EH (cell line): Measurements from ENCODE around the gene EML2.
"Not testable (repeated sequence)": the region's sequence is repeated elsewhere in the genome, so short reads cannot be mapped to it uniquely, and the experiment has no call there.

ENCODE experiments used
- DNase-seq: peaks from one replicate; pipeline ENCODE4 v3.0.0-alpha.2; 2015; ENCODE audit warnings: low read depth

EML2 gene

DNA sequence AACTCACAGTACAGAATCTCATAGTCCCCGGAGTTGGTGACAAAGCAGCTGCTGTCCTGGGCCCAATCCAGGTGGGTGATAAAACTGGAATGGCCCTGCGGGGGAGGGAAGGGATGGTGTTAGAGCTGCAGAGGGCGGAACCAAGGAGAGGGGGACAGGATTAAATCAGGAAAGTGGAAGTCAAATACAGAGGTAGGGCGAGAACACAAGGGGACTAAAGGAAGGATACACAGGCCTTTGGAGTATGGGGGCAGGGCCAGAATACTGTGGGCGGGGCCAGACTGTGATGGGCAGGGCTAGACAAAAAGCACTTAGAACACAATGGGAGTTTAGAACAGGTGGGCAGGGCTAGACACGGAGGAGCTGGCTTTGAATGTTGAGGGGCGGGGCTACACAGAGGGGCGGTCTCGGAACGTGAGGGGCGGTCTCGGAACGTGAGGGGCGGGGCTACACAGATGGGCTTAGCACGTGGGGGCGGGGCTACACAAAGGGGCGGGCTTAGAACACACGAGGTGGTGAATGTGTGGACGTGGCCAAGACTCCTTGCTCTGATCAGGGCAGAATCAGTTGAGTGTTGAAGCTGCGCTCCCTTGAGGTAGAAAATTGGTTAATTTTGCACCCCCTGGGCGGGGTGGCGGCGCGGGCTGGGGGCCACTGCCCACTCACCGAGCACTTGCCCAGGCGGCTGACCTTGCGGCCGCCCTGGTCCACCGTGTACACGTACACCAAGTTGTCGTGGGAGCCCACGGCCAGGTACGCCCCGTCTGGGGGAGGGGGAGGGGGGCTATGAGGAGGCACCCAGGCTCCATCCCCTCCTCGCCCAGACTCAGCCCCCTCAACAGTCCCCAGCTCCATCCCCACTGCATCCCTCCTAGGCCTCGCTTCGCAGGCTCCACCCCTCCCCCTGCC, 23.1 kb downstream of the EML2 start:
- DNase-seq = peak; percentile 91

DNA sequence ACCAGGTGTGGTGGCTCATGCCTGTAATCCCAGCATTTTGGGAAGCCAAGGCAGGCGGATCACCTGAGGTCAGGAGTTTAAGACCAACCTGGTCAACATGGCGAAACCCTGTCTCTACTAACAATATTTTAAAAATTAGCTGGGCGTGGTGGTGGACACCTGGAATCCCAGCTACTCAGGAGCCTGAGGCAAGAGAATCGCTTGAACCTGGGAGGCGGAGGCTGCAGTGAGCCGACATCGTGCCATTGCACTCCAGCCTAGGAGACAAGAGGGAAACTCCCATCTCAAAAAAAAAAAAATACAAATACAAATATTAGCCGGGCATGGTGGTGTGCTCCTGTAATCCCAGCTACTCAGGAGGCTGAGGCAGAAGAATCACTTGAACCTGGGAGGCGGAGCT, 24.1 kb downstream of the EML2 start:
- DNase-seq = not testable (repeated sequence)

DNA sequence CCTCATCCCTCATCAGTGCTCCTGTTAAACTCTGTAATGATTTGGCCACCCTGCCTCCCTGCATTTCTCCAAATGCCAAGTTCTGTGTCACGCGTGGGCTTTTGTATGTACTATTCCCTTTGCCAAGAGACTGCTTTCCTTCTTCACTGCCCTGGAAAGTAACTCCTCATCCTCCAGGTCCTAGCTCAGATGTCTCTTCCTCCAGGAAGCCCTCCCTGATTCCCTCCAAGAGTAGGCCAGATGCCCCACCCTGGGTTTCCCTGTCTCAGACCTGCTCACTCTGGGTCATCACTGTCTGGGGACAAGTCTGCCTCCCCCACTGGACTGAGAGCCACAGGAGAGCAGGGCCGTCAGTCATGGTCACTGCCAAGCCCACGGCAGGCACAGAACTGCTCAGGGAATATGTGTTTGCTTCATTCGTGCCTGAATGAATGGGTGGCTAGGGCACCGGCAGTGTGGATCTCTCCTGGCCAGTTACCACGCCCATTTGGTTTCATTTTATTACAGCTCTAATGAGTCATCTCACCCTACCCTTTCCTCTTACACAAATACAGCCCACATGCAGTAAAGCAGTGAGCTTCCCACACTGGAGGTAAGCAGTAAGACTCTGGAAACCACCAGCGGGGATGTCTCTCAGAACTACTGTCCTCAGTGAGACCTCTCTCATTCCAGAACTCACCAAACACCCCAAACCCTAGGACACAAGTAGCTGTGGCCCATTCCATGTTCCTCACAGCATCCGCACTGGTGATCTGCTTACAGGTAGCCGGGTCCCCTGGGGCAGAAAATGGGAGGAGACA, 25.1 kb downstream of the EML2 start:
- DNase-seq = peak; percentile 95

DNA sequence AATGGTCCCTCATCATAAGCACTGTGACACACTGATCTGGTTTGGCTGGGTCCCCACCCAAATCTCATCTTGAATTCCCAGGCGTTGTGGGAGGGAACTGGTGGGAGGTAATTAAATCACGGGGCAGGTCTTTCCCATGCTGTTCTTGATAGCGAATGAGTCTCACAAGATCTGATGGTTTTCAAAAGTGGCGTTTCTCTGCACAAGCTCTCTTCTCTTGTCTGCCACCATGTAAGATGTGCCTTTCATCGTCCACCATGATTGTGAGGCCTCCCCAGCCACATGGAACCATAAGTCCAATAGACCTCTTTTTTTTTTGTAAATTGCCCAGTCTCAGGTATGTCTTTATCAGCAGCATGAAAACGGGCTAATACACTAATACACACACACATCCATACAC, 30.2 kb downstream of the EML2 start:
- DNase-seq = no peak

DNA sequence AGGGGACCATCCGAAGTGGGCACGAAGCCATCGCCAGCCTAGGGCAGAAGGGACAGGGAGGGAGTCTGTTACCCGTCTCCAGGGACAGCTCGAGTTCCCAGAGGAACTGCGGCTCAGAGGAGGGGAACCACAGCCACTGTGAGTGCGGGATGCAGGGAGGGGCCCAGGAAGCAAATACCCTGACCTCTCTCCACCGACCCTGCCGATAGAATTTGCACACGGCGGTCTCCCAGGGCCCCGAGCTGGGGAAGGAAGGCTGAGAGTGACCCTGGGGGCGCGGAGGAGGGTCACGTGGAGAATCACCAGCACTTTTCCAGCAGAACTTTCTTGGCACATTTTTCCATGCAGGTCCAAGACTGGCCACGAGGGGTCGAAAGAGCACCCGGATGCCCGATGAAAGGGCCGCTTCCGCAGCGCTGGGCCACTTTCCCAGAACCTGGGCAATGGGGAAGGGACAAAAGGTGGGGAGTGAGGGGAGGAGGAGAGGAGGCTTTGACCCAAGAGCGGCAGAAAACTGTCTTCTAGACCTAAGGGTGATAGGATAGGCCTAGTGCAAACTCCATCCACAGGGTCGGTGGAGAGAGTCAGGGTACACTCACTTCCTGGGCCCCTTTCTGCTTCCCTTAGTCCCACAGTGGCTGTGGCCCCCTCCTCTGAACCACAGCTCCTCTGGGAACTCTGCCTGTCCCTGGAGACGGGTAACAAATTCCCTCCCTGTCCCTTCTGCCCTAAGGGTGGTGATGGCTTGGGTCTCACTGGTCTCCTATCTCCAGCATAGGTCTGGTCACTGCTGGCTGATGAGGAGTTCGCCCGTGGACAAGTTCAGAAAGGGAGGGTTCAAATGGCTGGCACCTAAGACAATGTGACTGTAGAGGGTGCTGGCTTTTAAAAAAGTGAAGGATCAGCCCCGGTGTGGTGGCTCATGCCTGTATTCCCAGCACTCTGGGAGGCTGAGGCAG, 31.8 kb downstream of the EML2 start:
- peak; percentile 75 for DNase-seq

DNA sequence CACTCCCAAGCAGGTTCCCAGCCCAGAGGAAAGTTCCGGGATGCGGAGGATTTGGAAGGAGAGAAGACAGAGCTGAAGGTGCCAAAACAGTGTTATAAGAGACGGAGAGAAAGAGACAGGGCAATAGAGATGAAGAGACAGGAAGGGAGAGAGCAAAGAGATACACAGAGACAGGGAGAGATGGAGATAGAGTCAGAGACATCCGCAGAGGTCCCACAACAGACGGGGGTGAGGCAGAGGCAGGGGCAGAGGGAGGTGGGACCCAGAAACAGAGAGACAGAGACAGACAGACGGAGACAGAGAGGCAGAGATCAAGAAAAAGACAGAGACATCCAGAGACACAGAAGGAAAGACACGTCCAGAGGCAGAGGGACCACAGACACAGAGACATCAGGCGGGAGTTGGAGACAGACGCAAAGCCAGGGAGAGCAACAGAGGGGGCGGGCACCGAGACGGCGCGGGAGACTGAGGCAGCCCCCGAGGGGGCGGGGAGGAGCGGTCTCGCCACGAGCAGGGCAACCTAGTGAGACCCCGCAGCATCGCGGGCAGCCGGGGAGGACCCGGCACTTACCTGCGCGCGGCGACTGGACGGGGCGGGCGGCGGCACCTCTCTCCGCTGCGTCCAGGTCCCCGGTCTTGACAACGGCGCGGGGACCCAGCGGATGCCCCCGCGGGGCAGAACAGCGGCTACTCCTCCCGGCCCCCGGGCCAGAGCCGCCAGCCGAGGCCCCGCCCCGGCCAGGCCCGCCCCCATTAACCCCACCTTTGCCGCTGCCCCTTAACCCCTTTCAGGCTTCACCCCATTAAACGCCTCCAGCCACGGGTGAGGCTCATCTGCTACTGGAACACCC, 37.4 kb downstream of the EML2 start, which contains the start of gene GPR4:
TSS of gene GPR4 (minus strand) at position 689 of the 851 bp plus-strand sequence. CDS start 10,346 bp downstream, outside the sequence.
- peak; percentile 32 for DNase-seq

DNA sequence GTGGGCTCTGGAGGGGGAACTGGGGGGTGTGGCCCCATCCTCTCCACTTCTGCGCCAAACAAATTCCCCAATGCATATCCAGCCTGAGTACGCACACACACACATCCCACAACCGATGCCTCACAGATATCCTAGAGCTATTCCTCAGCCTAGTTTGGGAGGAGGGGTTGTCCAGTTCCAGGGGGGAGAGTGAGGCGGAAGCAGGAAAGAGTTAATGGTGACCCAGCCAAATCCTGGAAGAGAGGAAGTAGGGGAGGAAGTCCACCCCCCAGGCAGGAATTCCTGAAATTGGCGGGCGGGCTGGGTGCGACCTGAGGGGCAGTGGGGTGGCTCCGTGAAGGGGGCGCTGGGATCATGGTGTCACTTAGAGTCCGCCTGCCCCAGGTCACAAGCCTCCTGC, 38.1 kb downstream of the EML2 start:
- DNase-seq = no peak

DNA sequence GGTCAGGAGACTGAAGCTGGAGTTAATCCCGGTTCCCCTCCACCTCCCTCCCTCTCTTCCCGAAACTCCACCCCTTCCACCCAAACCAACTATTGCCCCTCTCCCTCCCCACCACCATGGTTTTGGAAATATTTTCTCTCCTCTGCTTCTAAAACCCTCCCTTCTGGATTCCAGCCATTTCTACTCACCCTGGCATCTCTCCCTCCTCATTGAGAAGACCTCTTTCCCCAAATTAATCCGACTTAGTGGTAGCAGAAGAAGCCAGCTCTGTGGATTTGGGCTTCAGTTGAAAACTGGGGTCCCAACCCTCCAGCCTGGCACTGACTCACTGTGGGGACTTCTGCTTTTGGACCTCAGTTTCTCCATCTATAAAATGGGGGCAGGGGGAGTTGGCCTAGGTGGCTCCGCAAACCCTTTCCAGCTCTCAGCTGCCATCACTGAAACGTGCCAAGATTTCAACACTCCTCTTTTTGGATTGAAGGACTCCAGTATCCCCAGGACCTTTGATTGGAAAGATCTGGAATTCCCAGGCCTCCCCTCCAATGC, 38.8 kb downstream of the EML2 start:
- no peak for DNase-seq

DNA sequence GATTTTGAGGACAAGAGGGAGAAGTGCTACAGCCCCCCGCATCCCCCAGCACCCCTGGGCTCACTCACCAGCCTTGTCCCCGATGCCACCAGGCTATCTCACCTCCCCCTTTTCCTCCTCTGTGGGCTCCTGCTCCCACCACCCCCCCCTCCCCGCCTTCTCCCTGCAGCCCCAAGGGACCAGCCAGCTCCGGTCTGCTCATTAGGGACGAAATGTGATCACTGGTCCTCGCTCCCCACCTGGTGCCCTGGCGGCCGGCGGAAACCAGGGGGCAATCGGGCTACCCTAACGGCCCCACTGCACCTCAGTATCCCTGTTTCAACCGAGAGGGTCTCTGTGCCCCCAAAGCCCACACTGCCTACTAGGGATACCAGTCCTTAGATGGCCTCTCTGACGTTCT, 39.9 kb downstream of the EML2 start:
- no peak for DNase-seq

DNA sequence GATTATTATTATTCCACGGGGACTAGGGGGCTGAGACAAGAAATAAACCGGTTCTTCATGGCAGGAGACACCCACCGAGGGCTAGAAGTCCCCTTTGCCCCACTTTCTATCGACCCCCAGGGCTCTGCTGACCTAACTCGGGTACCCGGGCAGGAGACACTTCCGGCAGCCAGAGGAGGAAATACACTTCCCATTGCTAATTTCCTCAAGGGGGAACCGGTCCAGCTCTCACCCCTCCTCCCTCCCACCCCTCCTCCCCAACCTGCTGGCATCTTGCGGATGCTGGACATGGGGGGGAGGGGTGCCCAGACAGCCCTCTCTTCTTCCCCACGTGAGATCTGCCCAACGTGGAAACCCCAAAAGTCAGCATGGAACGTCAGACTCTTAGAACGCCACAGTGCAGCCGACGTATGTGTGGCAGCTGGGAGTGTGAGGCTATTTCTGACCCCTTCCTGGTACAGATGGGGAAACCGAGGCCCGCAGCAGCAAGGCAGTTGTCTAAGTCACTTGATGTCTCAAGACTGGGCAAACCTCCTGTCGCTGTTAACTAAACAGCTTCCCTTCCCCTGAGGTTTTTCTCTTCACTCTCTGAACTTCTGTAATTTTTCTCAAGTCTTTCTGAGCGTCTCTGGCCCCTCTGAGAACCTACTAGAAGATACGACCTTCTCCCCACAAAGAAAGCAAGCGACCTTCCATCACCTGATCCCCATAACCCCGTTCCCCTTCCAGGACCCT, 40.8 kb downstream of the EML2 start:
- peak; percentile 46 for DNase-seq

DNA sequence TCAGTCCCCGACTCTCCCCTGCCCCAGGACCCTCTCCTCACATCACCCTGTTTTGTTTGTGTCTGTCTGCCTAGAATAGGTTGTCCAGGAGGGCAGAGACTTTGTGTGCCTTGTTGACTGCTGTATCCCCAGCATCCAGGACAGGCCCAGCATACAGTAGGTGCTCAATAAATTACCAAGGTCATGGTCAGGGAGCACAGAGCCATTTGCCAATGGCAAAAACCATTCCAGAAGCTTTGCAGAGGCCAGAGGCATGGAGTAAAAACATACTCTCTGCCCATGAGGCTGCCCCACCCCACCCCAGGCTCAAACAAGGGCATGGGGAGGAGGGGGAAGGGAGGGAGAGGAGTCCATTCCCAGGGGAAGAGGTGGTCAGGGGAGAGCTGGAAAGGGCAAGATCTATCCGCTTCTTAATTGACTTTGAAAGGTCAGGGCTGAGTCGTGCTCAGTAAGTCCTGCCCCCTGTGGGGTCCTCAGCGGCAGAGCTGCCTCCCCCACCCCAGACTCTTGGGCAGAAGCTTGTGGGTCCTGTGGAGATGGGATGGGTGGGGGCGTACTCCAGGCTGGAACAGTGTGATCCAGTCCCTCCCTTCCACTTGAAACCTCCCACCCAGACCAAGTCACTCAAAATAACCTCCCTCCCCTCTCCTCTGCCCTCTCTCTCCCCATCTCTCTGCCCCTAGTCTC, 41.6 kb downstream of the EML2 start:
- DNase-seq = no peak

DNA sequence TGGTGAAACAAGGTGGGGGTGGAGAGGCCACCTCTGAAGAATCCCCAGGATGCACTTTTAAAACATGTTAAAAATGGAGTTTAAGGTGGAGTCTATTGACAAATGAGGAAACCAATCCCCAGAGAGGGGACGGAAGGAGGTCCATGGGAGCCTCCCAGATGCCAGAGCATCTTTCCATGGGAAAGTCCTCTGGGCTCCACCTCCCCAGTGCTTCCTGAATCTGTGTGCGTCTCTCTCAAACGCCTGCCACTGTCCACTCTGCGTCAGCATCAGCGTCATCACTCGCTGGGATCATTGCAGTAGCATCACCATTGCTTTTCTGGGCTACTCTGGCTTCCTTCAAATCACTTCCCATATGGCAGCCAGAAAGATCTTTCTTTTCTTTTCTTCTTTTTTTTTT, 43.4 kb downstream of the EML2 start:
- DNase-seq = no peak

DNA sequence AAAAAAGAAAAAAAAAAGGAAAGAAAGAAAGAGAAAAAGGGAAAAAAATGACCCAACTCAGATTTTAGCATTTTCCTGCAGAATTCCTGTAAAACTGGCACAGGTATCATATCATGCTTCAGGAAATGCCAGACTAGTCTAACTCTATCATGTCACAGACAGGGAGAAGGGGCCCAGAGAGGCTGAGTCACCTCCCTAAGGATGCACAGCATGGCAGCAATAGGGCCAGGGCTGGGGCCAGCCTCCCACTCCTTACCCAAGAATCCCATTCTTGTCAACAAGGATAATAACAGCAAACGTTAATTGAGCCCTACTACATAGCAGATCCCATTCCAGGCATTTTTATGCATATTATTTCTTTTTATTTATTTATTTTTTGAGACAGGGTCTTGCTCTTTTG, 45.7 kb downstream of the EML2 start:
- no peak for DNase-seq

DNA sequence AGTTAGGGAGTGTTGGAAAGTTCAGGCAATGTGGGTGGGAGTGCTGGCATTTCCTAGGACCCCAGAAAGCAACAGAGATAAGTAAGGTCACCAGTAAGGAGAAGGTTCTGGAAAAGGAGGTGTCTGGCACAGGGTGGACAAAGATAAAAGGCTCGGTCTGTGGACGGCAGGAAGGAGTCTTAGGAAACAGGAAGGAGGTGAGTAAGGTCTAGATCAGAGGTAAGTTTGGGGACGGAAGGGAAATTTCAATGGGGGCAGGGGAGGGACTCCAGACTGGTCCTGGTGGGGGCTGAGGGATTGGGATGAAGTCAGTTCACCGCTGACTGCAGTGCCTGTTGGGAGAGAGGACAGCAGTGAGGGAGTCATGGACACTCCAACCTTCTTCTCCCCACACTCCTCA, 46.8 kb downstream of the EML2 start:
- no peak for DNase-seq

DNA sequence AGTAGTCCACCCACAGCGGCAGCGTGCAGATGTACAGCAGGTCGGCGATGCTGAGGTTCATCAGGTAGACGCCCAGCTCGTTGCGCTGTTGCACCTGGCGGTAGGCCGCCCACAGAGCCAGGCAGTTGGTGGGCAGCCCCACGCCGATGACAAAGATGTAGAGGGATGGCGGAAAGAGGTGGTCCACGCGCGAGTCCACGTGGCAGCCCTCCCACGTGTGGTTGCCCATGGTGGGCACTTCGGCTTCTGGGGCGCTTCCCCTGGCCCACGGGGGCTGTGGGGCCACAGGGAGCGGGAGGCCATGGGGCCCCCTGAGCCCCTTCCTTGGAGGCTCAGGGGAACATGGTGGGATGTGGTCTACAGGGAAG, 47.6 kb downstream of the EML2 start:
- DNase-seq = no peak

DNA sequence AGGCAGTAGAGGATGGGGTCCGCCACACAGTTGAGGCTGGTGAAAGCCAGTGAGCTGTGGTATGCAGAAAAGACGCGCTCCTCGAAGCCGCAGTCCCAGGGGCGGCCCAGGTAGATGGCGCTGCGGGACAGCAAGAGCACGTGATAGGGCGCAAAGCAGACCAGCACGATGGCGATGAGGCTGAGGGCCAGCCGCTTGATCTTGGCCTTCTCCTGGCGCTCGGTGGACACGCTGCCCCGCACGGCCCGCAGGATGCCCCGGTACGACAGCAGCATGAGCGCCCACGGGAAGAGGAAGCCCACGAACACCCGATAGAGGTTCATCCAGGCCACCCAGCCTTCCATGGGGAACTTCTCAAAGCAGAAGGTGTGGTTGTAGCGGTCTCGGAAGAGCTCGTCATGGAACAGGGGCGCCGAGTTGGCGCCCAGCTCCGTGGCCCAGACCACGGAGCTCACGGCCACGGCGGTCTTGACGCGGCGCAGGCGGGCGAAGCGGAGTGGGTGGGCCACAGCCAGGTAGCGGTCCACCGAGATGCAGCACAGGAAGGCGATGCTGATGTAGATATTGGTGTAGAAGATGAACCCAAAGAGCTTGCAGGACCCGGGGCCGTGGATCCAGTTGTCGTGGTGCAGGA, 48.1 kb downstream of the EML2 start:
- DNase-seq = peak; percentile 62

DNA sequence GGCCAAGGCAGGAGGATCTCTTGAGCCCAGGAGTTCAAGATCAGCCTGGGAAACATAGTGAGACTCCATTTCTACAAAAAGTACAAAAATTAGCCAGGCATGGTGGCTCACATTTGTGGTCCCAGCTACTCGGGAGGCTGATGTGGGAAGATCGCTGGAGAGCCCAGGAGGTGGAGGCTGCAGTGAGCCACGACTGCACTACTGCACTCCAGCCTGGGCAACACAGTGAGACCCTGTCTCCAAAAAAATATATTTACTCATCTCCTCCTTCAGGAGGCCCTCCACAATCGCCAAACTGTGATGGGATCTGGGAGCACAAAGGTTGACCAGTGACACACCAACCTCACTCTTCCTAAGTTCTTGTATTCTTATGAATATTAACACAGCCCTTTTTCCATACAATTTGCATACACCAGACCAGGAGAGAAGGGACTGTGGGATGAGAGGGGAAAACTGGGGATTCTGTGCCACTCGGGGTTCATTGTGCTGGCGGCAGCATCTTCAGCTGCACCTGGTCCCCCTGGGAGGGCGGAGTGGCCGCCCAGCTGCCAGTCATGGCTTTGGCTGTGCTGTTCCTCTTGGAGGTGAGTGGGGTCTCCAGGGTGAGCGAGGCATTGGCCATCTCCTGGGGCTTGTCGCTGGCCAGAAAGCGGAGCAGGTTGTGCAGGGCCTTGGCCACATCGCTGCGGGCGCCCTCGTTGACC, 48.7 kb downstream of the EML2 start:
- DNase-seq = no peak

DNA sequence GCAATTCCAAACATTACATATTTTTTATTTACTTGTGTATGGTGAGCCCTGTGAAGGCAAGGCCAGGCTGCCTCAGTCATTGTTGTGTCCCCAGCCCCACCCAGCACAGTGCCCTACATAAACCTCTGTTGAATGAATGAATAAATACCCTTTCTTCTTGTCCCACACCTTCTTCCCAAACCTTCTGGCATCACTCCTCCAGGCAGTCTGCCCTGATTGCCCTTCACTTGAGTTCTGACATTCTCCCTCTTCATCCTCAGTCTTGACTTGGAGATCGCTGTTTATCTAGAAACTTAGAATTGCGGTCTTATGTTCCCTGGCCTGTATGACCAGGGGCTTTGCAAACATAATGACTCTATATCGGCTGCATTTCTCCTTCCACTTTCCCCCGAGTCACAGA, 49.4 kb downstream of the EML2 start:
- DNase-seq = no peak
